ENCODE measurements around the gene VPS51.

VPS51 gene

DNA sequence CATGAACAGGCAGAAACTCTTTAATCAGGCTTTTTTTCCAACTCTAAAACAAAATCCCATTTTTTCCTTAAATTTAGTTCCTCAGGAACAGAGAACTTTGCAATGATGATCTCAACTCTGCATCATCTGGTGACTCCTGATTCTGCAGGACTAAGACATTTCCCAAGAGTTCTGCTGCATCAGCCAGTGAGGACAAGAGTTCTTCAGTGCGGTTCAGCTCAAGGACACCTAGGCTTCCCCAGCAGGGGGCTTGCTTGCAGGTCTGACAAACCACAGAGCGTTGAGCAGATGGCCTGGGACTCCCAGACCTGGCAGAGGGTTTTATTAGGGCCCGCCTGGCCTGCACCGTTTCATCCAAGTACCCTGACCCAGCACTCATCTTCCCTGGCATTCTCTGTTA is 18.6 kb upstream of the VPS51 start:
- no peak for DNase-seq

- peak; percentile 13 for DNase-seq
Observed at GRCh38 chr11:65078151-65078550, 17.9 kb upstream of the VPS51 start.

DNA sequence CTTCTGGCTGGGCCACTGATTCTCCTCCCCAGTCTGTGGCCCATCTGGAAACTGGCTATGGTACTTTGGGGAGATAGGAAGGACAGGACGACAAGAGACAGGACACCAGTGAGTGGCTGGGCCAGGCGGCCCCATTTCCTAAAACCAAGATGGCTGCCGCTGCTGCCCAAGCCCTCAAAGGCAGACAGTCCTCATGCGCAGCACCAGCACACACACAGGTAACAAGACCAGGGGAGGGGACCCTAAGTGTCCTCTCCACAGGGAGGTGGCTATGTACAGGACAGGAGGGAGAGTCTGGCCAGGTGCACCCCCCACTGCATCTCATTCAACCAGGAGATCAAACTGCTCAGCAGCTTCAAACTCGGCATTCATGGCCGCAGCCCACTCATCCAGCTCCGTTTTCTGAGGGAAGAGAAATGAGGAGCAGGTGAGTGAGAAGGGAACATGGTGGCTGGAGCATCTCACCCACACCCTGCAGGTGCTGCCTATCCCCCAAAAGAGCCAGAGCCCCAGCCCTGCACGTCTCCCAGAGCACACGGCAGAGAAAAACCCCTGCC is 17.1 kb upstream of the VPS51 start:
- no peak for DNase-seq

DNA sequence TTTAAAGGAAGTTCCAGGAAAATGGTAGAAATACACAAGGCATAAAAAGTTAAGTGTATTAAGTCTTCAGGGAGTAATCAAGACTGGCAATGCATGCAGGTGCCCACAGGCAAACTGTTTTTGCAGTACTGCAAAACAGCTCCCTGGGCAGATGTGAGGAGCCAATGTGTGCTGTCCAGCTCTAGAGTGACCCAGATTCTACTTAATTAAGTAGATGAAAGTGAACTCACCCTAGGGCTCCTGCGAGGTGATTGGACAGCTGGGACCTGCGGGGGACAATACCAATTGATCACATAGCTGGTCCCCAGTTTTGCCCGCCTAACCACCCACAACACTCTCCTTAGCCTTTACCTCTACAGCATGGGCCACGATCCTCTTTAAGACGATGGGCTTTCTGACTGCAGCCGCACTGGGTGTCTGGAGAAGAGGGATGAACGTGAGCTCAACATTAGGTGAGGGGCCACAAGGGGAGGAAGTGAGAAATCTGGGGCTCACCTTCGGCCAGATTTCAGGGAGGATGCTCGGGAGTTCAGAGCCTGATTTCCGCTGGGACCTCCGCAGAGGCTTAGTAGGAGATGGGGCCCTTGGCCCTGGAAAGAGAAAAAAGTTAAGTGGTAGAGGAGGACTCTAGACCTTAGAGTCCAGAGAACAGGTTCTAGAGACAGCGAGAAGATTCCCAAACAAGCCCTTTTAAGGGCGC is 12.7 kb upstream of the VPS51 start:
- no peak for DNase-seq

- DNase-seq: peak; percentile 97
Observed at GRCh38 chr11:65083834-65084597, 12.0 kb upstream of the VPS51 start, which contains the start of the genes CDCA5 and ZFPL1. Gene CDCA5 (minus strand): TSS chr11:65084040. CDS start chr11:65083978, 62 bp downstream. Gene ZFPL1 (plus strand): TSS chr11:65084222. CDS start chr11:65084699, 477 bp downstream.

DNA sequence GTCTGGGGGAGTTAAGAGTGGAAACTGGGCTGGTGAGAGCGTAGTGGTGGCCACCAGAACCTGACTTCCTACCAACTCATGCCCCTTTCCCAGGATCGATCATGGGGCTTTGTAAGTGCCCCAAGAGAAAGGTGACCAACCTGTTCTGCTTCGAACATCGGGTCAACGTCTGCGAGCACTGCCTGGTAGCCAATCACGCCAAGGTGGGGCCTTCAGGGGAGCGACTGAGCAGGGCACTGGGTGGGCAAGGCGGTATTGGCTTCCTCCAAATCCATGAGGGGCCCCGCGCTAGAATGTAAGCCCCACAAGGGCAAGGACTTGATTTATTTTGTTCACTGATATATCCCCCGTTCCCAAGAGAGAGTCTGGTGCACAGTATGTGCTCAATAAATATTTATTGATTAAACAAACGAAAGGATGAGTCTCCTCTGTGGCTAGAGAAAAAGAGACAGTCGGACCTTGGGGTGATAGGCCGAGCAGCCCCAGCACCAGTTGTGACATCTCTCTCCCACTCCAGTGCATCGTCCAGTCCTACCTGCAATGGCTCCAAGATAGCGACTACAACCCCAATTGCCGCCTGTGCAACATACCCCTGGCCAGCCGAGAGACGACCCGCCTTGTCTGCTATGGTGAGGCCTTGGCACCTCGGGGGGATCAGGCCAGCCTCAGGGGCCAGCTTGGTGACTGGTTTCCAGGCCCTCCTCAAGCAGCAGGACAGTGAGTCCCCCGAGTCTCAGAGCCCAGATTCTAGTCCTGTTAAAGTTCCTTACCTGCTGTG is 11.2 kb upstream of the VPS51 start:
- DNase-seq: no peak

- no peak for DNase-seq
Observed at GRCh38 chr11:65085446-65085845, 10.6 kb upstream of the VPS51 start.

DNA sequence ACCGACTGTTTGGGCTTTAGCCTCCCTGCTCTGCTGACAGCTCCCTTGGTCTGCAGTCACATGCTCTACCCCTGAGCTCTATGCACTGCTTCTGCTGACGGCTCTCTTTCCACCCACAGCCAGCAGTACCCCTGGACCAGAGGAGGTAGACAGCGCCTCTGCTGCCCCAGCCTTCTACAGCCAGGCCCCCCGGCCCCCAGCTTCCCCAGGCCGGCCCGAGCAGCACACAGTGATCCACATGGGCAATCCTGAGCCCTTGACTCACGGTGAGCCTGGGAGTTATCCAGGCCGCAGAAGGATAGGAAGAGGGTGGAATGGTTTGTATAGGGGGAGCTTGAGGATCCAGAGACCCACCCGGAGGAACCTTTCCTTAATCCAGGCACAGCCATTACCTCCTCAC is 9.2 kb upstream of the VPS51 start:
- DNase-seq: no peak

DNA sequence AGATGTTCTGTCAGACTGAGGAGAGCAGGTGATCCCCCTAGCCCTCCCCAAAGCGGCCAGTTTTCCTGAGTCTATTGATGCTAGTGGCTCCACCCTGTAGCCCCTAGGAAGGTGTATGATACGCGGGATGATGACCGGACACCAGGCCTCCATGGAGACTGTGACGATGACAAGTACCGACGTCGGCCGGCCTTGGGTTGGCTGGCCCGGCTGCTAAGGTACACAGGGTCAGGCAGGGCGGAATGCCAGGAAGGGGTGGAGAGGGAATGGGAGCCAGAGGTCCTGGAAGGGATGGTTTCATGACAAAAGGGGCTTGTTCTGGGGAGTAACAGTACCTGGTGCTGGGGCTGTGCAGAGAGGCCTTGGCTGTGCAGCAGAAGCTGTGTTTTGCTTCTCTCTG is 8.8 kb upstream of the VPS51 start:
- DNase-seq: no peak

DNA sequence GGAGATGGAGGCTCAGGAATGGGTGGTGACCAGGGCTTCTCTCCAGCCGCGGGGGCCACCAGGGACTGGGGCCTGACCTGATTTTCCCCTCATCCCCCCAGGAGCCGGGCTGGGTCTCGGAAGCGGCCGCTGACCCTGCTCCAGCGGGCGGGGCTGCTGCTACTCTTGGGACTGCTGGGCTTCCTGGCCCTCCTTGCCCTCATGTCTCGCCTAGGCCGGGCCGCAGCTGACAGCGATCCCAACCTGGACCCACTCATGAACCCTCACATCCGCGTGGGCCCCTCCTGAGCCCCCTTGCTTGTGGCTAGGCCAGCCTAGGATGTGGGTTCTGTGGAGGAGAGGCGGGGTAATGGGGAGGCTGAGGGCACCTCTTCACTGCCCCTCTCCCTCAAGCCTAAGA is 8.2 kb upstream of the VPS51 start:
- no peak for DNase-seq

- no peak for DNase-seq
Observed at GRCh38 chr11:65089621-65090020, 6.4 kb upstream of the VPS51 start.

- DNase-seq: no peak
Observed at GRCh38 chr11:65090628-65091027, 5.4 kb upstream of the VPS51 start.

DNA sequence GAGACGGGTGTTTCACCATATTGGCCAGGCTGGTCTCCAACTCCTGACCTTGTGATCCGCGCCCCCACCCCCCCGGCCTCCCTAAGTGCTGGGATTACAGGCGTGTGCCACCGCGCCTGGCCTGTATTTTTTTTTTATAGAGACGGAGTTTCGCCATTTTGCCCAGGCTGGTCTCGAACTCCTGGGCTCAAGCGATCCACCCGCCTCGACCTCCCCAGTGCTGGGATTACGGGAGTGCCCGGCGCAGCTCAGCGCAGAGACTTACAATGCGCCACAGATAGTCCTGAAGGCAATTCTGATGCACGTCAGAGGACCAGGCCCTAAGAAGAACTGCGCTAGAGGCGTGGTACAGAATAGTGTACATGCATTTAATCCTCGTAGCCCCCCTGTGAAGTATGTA is 587 bp upstream of the VPS51 start:
- no peak for DNase-seq

DNA sequence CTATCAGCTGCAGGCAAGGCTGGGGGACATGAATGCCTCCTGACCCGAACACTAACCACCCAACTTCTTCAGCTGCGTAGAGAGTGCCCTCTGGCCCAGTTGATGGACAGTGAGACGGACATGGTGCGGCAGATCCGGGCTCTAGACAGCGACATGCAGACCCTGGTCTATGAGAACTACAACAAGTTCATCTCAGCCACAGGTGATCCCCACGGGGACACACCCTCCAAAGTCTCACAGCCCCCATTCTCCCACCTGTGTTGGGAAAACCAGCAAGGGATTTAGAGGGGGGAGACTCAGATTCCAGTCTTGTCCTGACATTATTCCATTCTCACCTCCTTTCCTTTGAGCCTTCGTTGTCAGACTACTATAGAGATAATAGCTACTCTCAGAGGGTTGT is 912 bp downstream of the VPS51 start:
- DNase-seq: no peak

DNA sequence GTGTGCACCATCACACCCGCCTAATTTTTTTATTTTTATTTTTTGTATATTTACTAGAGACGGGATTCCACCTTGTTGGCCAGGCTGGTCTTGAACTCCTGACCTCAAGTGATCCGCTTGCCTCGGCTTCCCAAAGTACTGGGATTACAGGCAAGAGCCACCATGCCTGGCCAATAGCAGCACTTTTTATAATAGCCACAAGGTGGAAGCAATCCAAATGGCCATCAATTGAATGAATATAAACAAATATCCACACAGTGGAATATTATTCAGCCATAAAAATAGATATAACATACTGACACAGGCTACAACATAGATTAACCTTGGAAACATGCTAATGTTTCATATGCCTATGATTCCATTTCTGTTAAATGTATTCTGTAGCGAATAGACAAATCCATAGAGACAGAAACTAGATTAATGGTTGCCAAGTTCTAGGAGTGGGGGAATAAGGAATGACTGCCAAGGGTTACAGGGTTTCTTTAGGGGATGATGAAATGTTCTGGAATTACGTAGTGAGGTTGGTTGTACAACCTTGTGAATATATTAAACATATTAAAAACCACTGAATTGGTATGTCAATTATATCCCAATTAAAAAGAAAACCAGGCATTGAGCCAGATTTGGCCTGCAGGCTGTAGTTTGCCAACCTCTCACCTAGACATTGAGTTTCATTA is 4.8 kb downstream of the VPS51 start:
- DNase-seq: no peak

GRCh38 chr11:65102142-65103095 is 6.4 kb downstream of the VPS51 start:
- DNase-seq: no peak

DNA sequence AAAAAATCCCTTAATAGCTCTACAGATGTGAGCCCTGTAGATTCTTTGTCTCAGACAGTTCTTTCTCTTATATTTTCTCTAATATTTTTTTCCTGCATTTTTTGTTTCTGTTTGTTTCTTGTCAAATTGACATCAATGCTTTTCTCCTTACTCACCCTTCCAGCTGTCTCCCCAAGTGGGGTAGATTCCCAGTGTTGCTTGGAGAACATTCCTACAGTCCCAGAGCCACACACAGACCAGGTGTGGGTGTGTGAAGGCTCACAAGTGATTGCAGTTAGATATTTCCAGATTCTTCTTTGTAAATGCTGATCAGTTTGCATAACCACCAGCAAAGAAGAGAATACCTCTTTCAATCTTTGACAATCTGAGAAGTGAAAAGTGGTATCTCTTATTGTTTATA is 7.5 kb downstream of the VPS51 start:
- no peak for DNase-seq

DNA sequence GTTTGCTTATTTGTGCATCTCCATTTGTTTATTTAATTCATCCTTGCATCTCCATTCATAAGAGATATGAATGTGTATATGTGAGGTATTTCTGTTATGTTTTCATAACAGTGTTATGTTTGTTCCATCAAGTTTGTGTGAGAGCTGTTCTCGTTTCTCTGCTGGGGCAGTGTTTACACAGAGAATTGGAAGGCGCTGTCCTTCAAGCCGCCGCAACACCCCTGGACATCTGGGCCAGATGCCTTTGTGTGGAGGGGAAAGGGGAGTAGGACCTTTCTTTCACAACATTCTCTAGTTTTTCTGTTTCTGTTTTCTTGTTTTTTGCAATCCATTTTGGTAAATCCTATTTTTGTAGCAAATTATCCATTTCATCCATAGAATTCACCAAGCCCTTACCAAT is 8.6 kb downstream of the VPS51 start:
- no peak for DNase-seq

DNA sequence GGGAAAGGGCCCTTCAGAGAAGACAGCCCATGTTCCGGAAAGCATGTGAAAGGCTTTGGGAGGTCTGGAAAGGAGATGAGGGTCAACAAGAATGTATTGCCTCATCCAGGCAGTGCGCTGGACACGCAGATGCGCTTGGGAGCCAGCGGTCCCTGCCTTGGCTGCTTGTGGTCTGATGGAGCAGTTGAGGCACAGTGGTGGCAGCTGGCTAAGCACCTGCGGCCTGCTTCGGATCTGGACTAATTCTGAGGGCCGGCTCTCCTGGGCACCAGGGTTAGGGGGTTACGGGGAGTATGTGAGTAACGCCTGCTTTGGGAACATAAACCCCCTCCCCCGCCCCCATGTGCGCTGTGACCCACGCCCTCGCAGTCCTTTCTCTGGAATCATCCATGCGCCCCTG is 11.1 kb downstream of the VPS51 start:
- DNase-seq: no peak

- no peak for DNase-seq
Observed at GRCh38 chr11:65107751-65108468, 11.9 kb downstream of the VPS51 start.
